HEK293 (cell line): ENCODE data around the gene PPP1R3G.

Experiments used
- CTCF ChIP-seq: fragments of 450-650 bp; formaldehyde crosslinking; IDR thresholded peaks from 2 replicates; pipeline ENCODE4 v1.5.1; 2016; ENCODE audit warnings: missing biosample characterization, missing genetic modification characterization
- MYNN ChIP-seq: fragments of 450-650 bp; formaldehyde crosslinking; IDR thresholded peaks from 2 replicates; pipeline ENCODE4 v1.5.1; 2016; ENCODE audit warnings: missing biosample characterization, missing genetic modification characterization, borderline replicate concordance
- PBX3 ChIP-seq: sonication (generic); formaldehyde crosslinking; IDR thresholded peaks from 2 replicates; pipeline ENCODE4 v1.8.1; 2022; ENCODE audit warnings: mild to moderate bottlenecking, moderate library complexity, missing genetic modification reagents
- PRDM10 ChIP-seq: fragments of 450-650 bp; formaldehyde crosslinking; IDR thresholded peaks from 2 replicates; pipeline ENCODE4 v1.5.1; 2016; ENCODE audit warnings: missing biosample characterization, missing genetic modification characterization
- REST ChIP-seq: fragments of 450-650 bp; formaldehyde crosslinking; IDR thresholded peaks from 2 replicates; pipeline ENCODE4 v1.5.1; 2016; ENCODE audit warnings: missing biosample characterization, missing genetic modification characterization
- SP2 ChIP-seq: fragments of 450-650 bp; formaldehyde crosslinking; IDR thresholded peaks from 2 replicates; pipeline ENCODE4 v1.5.1; 2016; ENCODE audit warnings: missing biosample characterization, missing genetic modification characterization
- ZFP3 ChIP-seq: fragments of 450-650 bp; formaldehyde crosslinking; IDR thresholded peaks from 2 replicates; pipeline ENCODE4 v1.5.1; 2016; ENCODE audit warnings: low read depth, missing biosample characterization, missing genetic modification characterization
- ZNF24 ChIP-seq: fragments of 450-650 bp; formaldehyde crosslinking; IDR thresholded peaks from 2 replicates; pipeline ENCODE4 v1.5.1; 2016; ENCODE audit warnings: missing biosample characterization, missing genetic modification characterization
- ZNF274 ChIP-seq, 2 experiments: fragments of 200-500 bp in 1 of 2; fragments of 450-650 bp in 1 of 2; sonication (Bioruptor generic) in 1 of 2; formaldehyde crosslinking in 1 of 2; IDR thresholded peaks; 2 replicates each; pipeline versions ENCODE4 v1.5.1 to v1.6.1; 2014 to 2016; ENCODE audit warnings: borderline replicate concordance in 1 of 2, inconsistent platforms in 1 of 2, low read length in 1 of 2, missing biosample characterization in 1 of 2, missing genetic modification characterization in 1 of 2
- ZNF423 ChIP-seq: fragments of 450-650 bp; formaldehyde crosslinking; IDR thresholded peaks from 2 replicates; pipeline ENCODE4 v1.5.1; 2016; ENCODE audit warnings: missing biosample characterization, missing genetic modification characterization
- ZNF561 ChIP-seq: fragments of 450-650 bp; IDR thresholded peaks from 2 replicates; pipeline ENCODE4 v1.5.1; 2018; ENCODE audit warnings: missing biosample characterization, missing genetic modification characterization, borderline replicate concordance
- ZNF704 ChIP-seq: fragments of 450-650 bp; formaldehyde crosslinking; IDR thresholded peaks from 2 replicates; pipeline ENCODE4 v1.5.1; 2016; ENCODE audit warnings: missing biosample characterization, missing genetic modification characterization

- TF ChIP-seq ZNF704 (tag by site-specific recombination) = no peak
- no peak for TF ChIP-seq PRDM10 (tag by site-specific recombination)
- no peak for TF ChIP-seq PBX3 (CRISPR knock-in tag)
- TF ChIP-seq SP2 (tag by site-specific recombination) = no peak
- TF ChIP-seq MYNN (tag by site-specific recombination) = no peak
- no peak for TF ChIP-seq CTCF (tag by site-specific recombination)
- TF ChIP-seq ZNF274 (IDR thresholded peaks at IDR 0.05; ENCODE audit: low read length) = no peak
- TF ChIP-seq ZNF274 (tag by site-specific recombination; IDR thresholded peaks at IDR 0.05; ENCODE audit: borderline replicate concordance) = no peak
- no peak for TF ChIP-seq ZNF561 (tag by site-specific recombination)
- no peak for TF ChIP-seq REST
- TF ChIP-seq ZNF423 (tag by site-specific recombination) = no peak
- TF ChIP-seq ZNF24 = no peak
- no peak for TF ChIP-seq ZFP3 (tag by site-specific recombination)
Measured at GRCh38 chr6:5104667-5105066, 19.5 kb downstream of the PPP1R3G start.
